ENCODE measurements around the gene OR52N1. TPM values are rescaled to one million over a fixed set of nuclear protein-coding genes. Genes with fewer than 3 reads are reported as not detected.

OR52N1 gene
- total and polyA plus RNA-seq, 2 of the 8 experiments (the other 6 are each of a cell fraction or from before 2014, with no cell fraction given), result 0.09 TPM; not detected in 1

DNA sequence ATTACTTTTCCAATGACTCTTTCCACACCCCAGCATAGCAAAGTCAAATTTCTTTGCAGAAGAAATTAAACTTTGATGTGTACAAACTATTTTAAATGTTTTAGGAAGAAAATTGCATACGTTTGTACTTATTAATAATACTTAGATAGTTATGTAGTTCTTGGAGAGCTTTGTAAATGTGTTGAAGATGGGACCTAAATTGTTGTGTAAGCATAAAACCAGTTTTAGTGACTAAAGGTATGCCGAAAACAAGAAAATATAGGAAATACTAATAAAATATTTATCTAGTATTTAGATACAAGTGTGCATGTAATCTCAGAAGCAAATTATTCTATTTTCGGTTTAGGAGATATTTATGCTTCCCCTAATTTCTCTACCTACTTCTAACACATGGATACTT, 41.2 kb downstream of the OR52N1 start (continued):
- TF ChIP-seq RNF2 (IDR thresholded peaks at IDR 0.05; ENCODE audit: borderline replicate concordance, low read depth, low read length, missing control alignments, poor library complexity, severe bottlenecking) (no peak), EZH2 (IDR thresholded peaks at IDR 0.05; ENCODE audit: low read depth, low read length, severe bottlenecking) (no peak), RAD21 (IDR thresholded peaks at IDR 0.05 in 1 of 2, conservative IDR thresholded peaks at IDR 0.05 in 1 of 2; ENCODE audit: low read depth in 2 of 2, low read length in 2 of 2) (no peak), YY1 (IDR thresholded peaks at IDR 0.05; ENCODE audit: low read depth, low read length) (no peak), EP300 (IDR thresholded peaks at IDR 0.05; ENCODE audit: borderline replicate concordance in 1 of 2, low read depth in 2 of 2, low read length in 2 of 2) (no peak), TAF1 (IDR thresholded peaks at IDR 0.05; ENCODE audit: low read depth, low read length) (no peak), SRF (IDR thresholded peaks at IDR 0.05; ENCODE audit: low read depth, low read length) (no peak), EGR1 (IDR thresholded peaks at IDR 0.05; ENCODE audit: borderline replicate concordance, low read depth, low read length) (no peak)
